ENCODE results near the gene ATXN2L.
"Not testable (repeated sequence)": the region's sequence is repeated elsewhere in the genome, so short reads cannot be mapped to it uniquely, and the experiment has no call there.

Gene ATXN2L

GRCh38 chr16:28822520-28823290 is at the start of gene ATXN2L:
Gene ATXN2L, plus strand, starts transcription at chr16:28822999. Its CDS starts 261 bp downstream, at chr16:28823260.
- peak; percentile 62 for DNase-seq

GRCh38 chr16:28781697-28782096 is 41.1 kb upstream of the ATXN2L start:
- not testable (repeated sequence) for DNase-seq

GRCh38 chr16:28782357-28782756 is 40.4 kb upstream of the ATXN2L start:
- not testable (repeated sequence) for DNase-seq

GRCh38 chr16:28802235-28803019 is 20.4 kb upstream of the ATXN2L start:
- peak; percentile 37 for DNase-seq

- not testable (repeated sequence) for DNase-seq
Measured at GRCh38 chr16:28807445-28808120, 15.2 kb upstream of the ATXN2L start.

- no peak for DNase-seq
Measured at GRCh38 chr16:28820016-28820415, 2.8 kb upstream of the ATXN2L start.

- DNase-seq: not testable (repeated sequence)
Measured at GRCh38 chr16:28820546-28820945, 2.3 kb upstream of the ATXN2L start.

- DNase-seq: no peak
Measured at GRCh38 chr16:28821874-28822519, 802 bp upstream of the ATXN2L start.

- DNase-seq: no peak
Measured at GRCh38 chr16:28823291-28823872, 583 bp downstream of the ATXN2L start.

GRCh38 chr16:28823873-28824716 is 1.3 kb downstream of the ATXN2L start:
- DNase-seq: peak; percentile 88

- DNase-seq: no peak
Measured at GRCh38 chr16:28824717-28824973, 1.8 kb downstream of the ATXN2L start.

GRCh38 chr16:28826141-28826540 is 3.3 kb downstream of the ATXN2L start:
- no peak for DNase-seq

- no peak for DNase-seq
Measured at GRCh38 chr16:28829747-28830146, 6.9 kb downstream of the ATXN2L start.

GRCh38 chr16:28830531-28830930 is 7.7 kb downstream of the ATXN2L start:
- no peak for DNase-seq

- no peak for DNase-seq
Measured at GRCh38 chr16:28834349-28834748, 11.6 kb downstream of the ATXN2L start.

- no peak for DNase-seq
Measured at GRCh38 chr16:28834873-28835863, 12.4 kb downstream of the ATXN2L start.

- DNase-seq: no peak
Measured at GRCh38 chr16:28835864-28836760, 13.3 kb downstream of the ATXN2L start.

- no peak for DNase-seq
Measured at GRCh38 chr16:28836761-28837064, 13.9 kb downstream of the ATXN2L start.

GRCh38 chr16:28837672-28838557 is 15.1 kb downstream of the ATXN2L start:
- DNase-seq: no peak

Data from NCI-H1694 (cell line).